8988T (cell line): ENCODE measurements around the gene PLEKHH2.

ENCODE experiments used
- DNase-seq: peaks from one replicate; pipeline ENCODE4 v3.0.0; 2011

PLEKHH2 gene

DNA sequence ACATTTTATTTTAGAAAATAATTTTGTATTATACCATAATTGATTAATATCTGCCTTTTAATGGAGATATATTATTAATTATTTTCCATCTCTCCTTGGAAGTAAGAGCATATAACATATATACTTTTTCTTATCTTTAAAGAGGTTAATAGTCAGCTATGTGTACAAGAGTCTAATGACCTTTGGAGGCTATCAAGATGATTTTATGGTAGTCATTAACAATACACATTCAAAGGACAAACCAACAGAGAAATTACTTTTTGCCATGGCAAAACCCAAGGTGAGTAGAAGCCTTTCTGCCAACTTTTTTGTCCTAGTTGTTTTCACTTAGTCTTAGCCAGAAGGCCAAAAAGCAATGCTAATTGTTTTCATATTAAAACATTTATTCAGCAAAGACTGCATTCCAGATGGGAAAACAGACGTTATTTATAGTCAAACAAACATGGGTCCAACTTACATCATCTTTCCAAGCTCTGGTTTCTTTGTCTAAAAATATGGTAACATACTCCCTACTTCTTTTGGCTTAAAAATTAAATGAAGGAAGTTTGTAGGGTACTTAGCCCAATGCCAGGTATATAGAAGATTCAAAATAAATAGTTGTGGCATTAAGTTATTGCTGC is 127.1 kb downstream of the PLEKHH2 start:
- no peak for DNase-seq

DNA sequence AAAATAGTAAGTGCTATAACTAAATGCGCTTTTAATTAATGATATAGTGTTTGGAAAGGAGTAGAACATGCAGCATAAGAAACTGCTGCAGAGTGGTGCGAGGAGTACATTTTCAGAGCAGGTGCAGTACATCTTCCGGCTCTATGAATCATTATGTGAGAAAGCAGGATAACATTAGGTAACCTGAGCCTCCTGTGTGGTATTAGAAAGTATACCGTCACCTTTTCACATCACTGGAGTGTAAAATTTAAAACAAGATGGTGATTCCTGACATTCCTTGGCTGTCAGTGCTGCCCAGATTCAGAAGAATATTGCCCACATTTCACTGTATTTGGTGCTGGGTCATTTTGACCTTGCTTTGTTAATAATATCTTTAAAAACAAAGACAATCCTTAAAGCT is 128.9 kb downstream of the PLEKHH2 start:
- no peak for DNase-seq

DNA sequence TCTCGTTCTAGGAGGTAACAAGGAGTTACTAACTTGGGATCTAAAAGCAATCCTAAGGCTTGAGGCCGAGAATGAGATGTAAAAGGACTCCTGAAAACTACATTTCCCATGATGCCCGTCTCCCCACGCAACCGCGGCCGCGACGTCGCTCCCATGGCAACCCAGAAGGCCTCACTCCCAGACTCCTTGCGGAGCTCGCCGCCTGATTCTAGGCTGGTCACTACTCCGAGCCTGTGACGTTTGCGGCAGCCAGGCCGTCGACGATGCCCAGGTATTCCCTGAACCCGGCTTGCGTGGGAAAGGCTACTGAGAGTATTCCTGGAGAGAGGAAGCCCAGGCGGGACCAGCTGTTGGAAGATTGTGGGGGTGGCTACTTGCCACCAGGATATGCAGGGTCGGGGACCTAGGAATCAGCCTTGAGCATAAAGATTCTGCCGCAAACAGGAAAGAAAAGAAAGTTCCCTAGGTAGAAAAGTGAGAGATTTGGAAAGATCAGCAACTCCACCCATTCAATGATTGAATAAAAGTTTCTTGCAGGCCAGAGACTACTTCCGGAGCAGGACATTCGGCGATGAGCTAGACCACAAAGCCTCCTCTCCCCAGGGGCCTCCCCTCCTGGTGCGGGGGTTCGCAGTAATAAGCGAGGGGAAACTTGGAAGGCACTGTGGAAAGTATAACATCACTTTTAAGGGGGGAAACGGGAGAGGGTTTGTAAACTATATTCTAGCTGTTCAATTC is 137.0 kb downstream of the PLEKHH2 start, which contains the start of gene DYNC2LI1:
Gene DYNC2LI1, plus strand, starts transcription at position 164 of the 738 bp plus-strand sequence. Its CDS starts 100 bp downstream, at position 264.
- DNase-seq: peak; percentile 66

DNA sequence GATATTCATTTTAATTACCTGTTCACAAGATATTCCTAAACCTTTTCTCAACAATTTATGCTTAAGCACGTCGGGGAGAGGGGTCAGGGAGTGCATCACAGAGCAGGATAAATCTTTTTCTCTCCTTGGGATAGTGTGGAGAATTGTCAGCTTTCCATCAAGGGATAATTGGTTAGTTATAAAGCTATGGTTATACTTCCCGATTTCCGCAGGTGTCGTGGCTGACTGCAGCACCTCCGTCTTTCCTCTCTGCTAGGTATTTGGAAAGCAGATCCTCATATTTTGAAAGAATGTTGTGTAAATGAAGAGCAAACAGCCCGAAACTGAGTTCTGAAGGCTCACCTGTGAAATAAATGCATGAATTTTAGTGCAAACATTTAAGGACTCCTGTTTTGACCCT is 137.6 kb downstream of the PLEKHH2 start:
- no peak for DNase-seq

DNA sequence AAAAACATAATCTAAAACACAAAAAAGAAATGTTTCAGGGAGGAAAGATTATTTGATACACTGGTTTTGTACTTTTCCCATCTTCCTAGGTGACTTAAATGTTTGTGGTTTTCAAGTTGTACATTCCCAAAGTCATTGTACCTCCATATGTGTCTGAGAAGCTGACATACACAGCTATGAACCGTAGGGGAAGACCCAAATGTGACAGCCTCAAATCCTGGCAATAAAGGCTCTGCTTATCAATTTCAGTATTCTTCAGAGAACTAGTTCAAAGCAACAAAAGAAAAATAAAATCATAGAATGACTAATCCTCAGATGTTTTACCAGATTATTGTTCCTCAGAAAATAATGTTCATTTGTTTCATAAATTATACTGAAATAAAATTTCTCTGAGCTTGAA is 139.3 kb downstream of the PLEKHH2 start:
- no peak for DNase-seq

DNA sequence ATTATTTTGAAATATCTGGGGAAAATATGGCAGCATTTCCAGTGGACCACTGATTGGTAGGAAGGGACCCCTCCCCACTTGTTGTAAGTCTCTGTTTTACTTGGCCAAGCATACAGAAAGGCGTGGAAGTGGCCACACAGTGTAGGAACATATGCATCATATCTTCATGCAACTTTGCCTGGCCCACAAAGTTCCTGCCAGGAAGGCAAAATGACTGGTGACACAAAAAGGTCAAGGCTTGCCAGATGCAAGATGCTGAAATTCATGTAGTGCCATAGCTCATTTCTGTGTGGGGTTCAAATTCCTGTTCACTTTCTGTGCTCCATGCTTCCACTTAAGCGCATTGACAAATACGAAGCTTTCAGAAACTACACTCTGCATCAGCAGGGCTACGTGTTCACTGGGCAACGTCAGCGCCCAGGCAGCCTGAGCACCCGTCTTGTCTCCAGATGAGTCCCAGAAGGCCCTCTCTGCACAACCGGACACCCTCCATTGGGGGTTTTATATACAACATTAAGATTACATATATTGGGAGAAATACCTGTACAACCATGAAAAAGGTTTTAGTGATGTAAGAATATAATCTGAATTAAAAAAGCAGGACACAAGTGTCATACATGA is 140.4 kb downstream of the PLEKHH2 start:
- DNase-seq: no peak

DNA sequence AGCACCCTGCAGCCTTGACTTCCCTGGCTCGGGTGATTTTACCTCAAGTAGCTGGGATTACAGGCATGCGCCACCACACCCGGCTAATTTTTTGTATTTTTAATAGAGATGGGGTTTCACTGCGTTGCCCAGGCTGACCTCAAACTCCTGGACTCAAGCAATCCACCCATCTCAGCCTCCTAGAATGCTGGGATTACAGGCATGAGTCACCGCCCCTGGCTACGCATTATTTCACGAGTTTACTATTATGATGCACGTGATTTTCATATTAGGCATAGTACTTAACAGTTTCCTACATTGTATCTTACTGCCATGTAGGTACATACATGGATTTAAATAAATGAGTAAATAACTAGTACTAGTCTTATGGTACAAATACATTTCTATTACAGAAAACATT is 141.2 kb downstream of the PLEKHH2 start:
- DNase-seq: no peak

DNA sequence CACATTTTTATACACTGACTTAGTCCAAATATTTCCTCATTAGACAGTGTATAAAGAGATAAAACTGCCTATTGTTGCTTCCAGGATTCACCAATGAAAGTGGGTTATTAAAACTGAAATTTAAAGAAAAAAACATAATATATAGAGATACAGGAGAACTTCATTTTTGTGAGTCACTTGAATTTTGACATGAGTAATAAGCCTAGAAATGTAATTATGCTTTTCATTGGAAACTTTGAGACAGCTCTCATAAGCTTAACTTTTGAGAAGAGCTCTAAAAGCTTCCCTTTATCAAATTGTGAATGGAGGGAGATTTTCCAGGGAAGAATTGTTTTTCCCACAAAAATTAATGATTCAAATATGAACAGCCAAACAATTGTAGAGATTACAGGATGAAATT is 150.8 kb downstream of the PLEKHH2 start:
- no peak for DNase-seq

DNA sequence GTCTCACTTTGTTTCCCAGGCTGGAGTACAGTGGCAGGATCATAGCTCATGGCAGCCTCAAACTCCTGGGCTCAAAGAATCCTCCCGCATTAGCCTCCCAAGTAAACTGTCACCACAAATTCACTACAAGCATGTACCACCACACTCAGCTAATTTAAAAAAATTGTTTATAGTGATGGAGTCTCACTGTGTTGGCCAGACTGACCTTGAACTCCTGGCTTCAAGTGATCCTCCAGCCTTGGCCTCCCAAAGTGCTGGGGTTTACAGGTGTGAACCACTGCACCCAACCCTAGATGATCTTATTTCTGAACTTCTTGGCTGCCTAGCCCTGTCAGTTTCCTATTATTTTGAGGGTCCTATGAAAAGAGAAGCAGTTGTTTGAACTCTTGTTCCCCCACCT is 151.6 kb downstream of the PLEKHH2 start:
- no peak for DNase-seq

DNA sequence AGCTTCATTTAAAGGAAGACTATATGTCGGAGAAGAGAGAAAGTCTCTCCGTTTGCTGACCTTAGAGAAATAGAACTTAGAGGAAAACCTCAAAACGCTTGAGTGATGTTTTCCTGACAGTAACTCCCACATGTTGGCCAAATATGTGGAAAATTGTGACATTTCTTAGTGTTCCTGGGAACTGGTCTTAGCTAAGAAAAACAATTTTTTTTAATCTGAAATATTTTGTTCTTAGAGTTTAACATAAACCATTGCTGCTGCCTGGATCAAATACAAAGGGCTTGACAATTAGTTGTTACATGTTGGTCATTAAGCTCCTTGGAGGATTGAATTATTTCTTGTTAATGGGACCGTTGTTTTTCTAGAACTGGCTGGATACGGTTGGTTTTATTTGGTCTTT is 153.1 kb downstream of the PLEKHH2 start:
- no peak for DNase-seq

DNA sequence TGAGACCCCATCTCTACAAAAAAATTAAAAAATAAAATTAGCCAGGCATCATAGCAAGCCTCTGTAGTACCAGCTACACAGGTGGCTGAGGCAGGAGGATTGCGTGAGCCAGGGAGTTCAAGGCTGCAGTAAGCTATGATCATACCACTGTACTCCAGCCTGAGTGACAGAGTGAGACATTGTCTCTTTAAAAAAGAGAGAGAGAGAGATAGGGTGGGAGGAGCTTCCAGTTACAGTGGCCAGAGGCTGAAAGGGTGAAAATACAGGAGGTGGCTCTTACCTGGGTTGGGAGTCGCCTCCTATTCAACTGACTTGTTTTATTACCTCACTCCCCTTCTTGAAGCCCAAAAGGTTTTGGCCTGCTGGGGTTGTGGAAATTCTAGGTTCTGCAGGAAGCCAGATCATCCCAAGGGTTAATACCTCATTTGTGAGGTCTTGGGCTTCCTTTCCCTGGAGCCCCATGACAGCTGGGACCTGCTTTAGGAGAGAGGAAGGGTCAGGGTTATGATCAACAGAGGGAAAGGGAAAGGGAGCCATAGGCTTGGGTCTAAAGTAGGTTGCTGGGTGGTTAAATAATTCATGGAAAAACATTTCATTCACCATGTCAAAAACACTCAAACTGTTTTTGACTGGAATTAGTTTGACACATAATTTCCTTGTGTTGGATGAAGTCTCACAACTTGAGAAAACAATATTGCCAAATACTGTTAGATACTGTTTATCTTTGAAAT is 154.1 kb downstream of the PLEKHH2 start:
- DNase-seq: no peak

DNA sequence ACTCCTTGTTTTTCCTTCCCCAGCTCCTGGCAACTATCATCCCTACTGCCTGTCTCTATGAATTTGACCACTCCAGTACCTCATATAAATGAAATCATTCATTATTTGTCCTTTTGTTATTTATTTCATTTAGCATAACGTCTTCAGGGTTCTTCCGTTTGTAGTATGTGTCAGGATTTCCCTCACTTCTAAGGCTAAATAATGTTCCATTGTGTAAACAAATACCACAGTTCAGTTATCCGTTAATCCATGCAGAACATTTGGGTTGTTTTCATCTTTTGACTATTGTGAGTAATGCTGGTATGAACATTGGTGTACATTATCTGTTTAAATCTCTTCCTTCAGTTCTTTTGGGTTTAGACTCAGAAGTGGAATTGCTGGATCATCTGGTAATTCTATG is 155.6 kb downstream of the PLEKHH2 start:
- no peak for DNase-seq

DNA sequence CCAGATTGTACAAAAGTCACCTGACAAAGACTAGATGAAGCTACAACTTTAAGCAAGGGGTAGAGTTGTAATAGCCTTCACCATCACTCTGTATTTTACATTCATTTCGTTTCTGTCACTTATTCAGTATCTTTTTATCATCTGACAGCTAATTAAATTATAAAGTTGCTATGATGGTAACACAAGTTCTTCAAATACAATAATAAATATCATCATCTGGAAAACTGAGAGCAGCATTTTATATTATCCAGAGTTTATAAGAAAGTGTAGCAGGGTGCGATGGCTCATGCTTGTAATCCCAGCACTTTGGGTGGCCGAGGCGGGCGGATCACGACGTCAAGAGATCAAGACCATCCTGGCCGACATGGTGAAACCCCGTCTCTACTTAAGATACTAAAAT is 157.9 kb downstream of the PLEKHH2 start:
- no peak for DNase-seq

DNA sequence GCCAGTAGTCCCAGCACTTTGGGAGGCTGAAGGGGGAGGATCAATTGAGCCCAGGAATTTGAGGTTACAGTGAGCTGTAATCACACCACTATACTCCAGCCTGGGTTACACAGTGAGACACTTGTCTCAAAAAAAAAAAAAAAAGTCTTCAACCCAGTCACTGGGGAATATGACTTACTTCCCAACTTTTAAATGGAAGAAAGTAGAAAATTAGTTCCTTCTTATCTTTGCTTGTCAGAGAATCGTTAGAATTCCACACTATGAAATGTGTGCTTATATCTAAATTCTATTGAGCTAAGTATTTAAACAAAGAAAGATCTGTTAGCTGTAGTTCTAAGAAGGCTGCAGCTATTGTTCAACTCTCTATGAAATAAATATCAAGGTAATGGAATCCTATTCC is 159.1 kb downstream of the PLEKHH2 start:
- no peak for DNase-seq

DNA sequence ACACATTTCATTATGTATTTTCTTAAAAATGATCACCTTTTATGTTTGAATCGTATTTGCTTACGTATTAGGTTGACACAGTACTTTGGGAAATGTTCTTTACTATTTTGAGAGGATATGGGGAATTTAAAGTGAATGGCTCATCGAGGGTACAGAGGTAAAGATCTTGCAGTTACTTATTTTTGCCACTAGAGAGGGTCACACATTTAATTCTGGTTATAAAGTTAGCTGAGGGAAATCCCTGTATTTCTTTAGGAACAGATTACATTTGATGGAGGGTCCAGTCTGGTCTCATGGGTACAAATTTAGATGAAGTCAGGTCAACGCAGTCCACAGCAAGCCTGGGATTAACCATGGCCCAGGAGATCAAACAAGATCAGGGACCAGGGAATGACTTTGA is 161.2 kb downstream of the PLEKHH2 start:
- DNase-seq: no peak

DNA sequence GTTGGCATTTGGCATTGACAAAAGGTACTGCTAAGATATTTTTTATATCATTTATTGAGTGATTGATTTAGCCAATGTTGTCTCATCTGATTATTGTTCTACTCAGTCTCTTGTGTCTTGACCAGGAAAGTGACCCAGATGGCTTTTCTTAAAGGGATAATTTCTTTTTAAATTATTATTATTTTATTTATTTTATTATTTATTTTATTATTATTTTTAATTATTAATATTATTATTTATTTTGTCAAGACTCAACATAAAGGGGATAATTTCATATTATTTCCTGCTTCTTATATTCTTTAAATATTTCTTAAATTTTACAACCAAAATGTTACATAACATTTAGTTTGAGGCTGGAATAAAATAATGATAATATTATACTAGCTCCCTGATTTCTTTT is 163.8 kb downstream of the PLEKHH2 start:
- DNase-seq: no peak

DNA sequence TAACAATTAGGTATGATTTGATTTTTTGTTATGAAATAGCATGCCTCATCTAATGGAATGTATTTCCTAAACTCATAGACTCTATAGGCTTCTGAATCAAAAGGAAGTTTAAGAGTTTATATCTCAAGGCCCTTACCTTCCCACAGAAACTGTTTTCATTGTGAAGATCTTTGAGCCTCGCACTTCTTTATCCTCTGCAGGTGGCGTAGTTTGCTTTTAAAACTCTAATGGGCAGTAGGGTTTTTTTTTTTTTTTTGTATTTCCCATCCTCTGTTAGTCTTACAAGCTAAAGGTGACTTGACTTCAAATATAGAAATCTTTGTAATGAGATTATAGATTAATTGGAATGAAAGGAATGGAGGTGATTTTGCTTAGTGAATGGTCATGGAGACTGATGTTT is 165.1 kb downstream of the PLEKHH2 start:
- DNase-seq: no peak

DNA sequence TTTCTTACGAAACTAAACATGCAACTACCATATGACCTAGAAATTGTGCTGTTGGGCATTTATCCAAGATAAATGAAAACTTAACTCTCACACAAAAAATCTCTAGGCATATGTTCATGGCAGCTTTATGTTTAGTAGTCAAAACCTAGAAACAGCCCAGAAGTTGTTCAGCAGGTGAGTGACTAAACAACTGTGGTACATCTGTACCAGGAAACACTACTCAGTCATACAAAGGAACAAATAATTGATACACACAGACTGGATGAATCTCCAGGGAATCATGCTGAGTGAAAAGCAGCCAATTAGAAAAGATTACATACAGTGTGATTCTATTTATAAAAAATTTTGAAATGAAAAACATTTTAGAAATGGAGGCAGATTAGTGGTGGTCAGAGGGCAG is 166.1 kb downstream of the PLEKHH2 start:
- no peak for DNase-seq

DNA sequence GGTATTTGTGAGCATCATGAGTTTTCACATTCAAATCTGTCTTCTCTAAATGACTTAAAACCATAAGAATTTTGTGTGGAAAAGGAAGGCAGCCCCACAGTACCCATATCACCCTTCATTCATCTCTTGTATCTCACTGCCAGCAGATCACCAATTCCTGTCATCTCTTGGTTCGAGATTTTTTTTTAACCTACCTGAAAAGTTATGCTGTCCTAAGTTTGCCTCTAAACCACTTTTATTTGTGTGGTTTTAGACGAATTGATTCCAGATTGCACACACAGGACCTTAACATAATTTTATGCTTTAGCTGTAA is 169.6 kb downstream of the PLEKHH2 start:
- DNase-seq: no peak

DNA sequence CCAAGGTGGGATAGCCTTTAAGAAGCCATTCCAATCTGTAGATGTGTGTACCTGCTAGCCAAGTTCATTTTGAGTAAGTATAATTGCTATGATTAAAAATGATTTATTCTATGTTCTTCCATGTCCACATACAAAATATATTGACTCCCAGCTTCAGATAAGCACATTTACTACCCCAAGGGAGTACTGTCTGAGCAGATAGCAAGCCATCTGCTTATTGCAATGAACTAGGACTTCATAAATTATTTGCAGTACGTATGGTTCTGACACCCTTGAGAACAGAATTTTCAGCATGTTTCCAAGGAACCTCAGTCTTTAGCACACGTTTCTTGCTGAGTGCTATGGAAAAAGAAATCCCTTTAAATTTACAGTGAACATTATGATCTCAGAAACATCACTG is 173.4 kb downstream of the PLEKHH2 start:
- no peak for DNase-seq

DNA sequence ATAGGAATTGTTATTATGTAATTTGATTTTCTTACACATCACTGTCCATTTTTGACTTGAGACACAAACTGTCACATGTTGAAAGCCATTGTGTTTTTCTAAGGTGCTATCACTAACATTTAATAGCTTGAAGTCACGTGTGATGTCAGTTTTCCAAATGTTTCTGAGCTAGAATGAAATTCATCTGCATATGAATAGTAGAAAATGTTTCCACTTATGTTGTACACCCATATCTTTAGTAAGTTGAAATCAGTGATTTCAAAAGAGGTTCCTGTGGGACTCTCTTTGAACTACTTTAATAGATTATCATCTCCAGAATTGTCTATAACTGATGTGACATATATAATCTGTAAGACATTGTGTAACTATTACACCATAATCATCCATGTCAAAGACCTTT is 173.8 kb downstream of the PLEKHH2 start:
- no peak for DNase-seq

DNA sequence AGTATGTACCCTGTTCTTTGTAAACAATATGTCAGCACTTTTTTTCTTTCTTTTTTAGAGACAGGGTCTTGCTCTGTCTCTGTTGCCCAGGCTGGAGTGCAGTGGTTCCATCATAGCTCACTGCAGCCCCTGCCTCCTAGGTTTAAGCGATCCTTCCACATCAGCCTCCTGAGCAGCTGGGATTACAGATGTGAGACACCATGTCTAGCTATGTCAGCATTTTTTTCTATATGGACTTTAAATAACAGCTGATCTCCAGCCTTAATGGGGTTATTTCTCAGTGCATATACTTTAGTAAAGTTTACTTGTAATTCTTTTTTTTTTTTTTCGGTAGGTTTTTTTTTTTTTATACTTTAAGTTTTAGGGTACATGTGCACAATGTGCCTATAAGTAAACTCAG is 174.9 kb downstream of the PLEKHH2 start:
- DNase-seq: no peak

DNA sequence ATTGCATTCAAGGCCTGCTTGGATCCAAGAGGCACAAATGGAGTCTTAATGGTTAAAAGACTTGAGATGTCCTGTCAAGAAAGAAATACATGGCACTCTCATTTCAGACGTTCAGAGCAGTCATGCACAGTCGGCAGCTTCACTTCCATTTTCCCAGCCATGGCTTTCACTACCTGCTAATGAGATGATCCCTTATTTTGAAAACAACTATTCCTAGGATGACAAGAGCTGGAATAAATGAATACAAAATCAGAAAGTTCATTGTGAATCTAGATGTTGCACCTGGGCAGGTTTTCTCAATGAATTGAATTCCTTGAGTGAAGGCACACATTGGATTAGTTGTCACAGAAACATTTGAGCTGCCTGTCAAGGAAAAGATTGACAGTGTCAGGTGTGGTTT is 175.9 kb downstream of the PLEKHH2 start:
- no peak for DNase-seq

DNA sequence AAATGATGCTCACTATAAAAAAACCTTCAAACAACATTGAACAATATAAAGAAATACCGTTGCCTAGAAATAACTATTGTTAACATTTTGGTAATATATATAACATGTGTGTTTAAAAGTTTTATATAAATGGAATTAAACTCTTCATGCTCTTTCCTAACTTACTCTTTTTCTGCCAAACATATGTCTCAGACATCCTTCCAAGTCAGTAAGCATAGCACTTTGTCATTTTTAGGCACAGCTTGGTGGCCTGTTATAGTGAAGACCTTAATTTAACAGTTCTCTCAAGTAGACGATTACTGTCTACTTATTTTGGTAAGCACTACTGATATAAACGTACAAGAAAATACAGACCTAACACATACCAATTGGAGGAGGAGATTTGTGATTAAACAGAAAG is 177.7 kb downstream of the PLEKHH2 start:
- no peak for DNase-seq
